ENCODE results near the gene KHDC4.

- TF ChIP-seq, protein P1, sequence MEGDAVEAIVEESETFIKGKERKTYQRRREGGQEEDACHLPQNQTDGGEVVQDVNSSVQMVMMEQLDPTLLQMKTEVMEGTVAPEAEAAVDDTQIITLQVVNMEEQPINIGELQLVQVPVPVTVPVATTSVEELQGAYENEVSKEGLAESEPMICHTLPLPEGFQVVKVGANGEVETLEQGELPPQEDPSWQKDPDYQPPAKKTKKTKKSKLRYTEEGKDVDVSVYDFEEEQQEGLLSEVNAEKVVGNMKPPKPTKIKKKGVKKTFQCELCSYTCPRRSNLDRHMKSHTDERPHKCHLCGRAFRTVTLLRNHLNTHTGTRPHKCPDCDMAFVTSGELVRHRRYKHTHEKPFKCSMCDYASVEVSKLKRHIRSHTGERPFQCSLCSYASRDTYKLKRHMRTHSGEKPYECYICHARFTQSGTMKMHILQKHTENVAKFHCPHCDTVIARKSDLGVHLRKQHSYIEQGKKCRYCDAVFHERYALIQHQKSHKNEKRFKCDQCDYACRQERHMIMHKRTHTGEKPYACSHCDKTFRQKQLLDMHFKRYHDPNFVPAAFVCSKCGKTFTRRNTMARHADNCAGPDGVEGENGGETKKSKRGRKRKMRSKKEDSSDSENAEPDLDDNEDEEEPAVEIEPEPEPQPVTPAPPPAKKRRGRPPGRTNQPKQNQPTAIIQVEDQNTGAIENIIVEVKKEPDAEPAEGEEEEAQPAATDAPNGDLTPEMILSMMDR (IDR thresholded peaks at IDR 0.05; ENCODE audit: insufficient read depth, low read depth, low read length) = no peak
- no peak for TF ChIP-seq EZH2 (IDR thresholded peaks at IDR 0.05; ENCODE audit: insufficient read depth, low read length)
Measured at GRCh38 chr1:155890251-155890650, 44.0 kb downstream of the KHDC4 start.
